Central memory CD8-positive, alpha-beta T cell (primary cell): Measurements from ENCODE around the gene CSNK2A3.

Source experiments
- ATAC-seq: fragments of 150-1000 bp; cut with Tn5 transposase; replicated peaks from 2 replicates; pipeline ENCODE4 v1.10.0; 2022; ENCODE audit warnings: mild to moderate bottlenecking, moderate FRiP score, moderate number of reproducible peaks; ENCODE audit not compliant: poor library complexity, severe bottlenecking; ENCODE audit errors: extremely low read depth
- DNase-seq, 2 donors: peaks; one replicate each; pipeline ENCODE4 v3.0.0; 2021; ENCODE audit warnings: low spot score in 2 of 2
- H3K27ac Mint-ChIP-seq: one replicate; pipeline ENCODE4 v1.8.0; 2022; ENCODE audit warnings: low read depth, mild to moderate bottlenecking, moderate library complexity, mixed read lengths
- H3K27me3 Mint-ChIP-seq: one replicate; pipeline ENCODE4 v1.8.0; 2022; ENCODE audit warnings: mixed read lengths
- H3K36me3 Mint-ChIP-seq: one replicate; pipeline ENCODE4 v1.8.0; 2022; ENCODE audit warnings: mild to moderate bottlenecking, moderate library complexity, mixed read lengths; ENCODE audit not compliant: insufficient read depth
- H3K4me1 Mint-ChIP-seq: one replicate; pipeline ENCODE4 v1.8.0; 2022; ENCODE audit warnings: mixed read lengths
- H3K4me3 Mint-ChIP-seq: one replicate; pipeline ENCODE4 v1.8.0; 2022; ENCODE audit warnings: mild to moderate bottlenecking, moderate library complexity, mixed read lengths
- H3K9me3 Mint-ChIP-seq: one replicate; pipeline ENCODE4 v1.8.0; 2022; ENCODE audit warnings: mixed read lengths

CSNK2A3 gene

DNA sequence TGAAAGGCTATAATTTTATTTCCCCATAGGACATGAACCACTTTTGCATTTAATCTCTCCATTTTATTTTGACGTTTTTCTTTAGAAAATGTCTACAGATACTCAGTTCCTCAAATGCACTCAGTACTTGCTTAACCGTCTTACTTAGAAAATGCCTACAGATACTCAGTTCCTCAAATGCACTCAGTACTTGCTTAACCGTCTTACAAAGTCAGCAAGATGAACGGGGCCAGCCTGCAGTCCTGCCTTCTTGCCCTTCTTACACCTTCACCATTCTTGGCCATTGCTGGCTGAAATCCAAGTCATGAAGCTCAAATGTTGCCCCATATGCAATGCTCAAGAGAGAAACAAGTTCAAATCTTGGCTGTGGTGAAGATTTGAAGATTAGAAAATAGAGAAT, 34.1 kb downstream of the CSNK2A3 start:
- no peaks in the 10 kb centered on the region for H3K4me1 Mint-ChIP-seq
- no peaks in the 10 kb centered on the region for H3K9me3 Mint-ChIP-seq
- peaks cover 11% of the 10 kb centered on the region for H3K27me3 Mint-ChIP-seq
- no peak for DNase-seq
- no peak for ATAC-seq
- no peaks in the 10 kb centered on the region for H3K36me3 Mint-ChIP-seq
- H3K4me3 Mint-ChIP-seq = no peak overlapping the region
- H3K27ac Mint-ChIP-seq = no peak overlapping the region

- no peak for ATAC-seq
- no peaks in the 10 kb centered on the region for H3K4me1 Mint-ChIP-seq
- no peak overlapping the region for H3K27ac Mint-ChIP-seq
These were observed 34.6 kb downstream of the CSNK2A3 start for GRCh38 chr11:11318461-11318860.

DNA sequence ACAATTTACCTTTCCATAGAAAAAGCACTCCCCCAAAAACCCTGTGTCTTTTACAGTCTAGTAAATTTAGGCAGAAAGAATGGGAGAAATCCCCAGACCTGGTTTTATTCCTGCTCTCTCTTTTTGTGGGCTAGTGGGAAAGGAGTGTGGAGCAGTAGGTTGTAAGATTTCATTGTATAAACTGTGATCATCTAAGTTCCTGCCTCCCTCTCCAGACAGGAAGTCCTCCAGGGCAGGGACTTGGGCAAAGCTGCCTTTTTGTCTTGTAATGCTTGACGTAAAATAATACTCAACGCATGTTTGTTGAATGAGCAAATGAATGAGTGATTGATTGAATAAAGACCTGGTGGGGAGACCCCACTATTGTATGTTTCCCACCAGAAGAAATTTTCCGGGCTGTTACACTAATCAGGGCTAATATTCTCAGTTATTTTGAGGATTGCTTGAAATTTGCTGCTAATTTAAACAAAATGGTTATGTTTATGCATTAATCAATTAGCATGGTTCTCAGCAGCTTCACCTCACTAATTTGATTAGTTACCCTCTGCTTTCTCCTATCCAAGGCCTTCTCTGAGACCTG, 36.3 kb downstream of the CSNK2A3 start:
- Mint-ChIP-seq H3K4me1 (no peaks in the 10 kb centered on the region), H3K36me3 (no peaks in the 10 kb centered on the region)

More at GRCh38 chr11:11318461-11318860, 34.6 kb downstream of the CSNK2A3 start:
- H3K4me3 Mint-ChIP-seq = no peak overlapping the region
- H3K27me3 Mint-ChIP-seq = peaks cover 11% of the 10 kb centered on the region
- no peak for DNase-seq
- no peaks in the 10 kb centered on the region for H3K9me3 Mint-ChIP-seq
- H3K36me3 Mint-ChIP-seq = no peaks in the 10 kb centered on the region

DNA sequence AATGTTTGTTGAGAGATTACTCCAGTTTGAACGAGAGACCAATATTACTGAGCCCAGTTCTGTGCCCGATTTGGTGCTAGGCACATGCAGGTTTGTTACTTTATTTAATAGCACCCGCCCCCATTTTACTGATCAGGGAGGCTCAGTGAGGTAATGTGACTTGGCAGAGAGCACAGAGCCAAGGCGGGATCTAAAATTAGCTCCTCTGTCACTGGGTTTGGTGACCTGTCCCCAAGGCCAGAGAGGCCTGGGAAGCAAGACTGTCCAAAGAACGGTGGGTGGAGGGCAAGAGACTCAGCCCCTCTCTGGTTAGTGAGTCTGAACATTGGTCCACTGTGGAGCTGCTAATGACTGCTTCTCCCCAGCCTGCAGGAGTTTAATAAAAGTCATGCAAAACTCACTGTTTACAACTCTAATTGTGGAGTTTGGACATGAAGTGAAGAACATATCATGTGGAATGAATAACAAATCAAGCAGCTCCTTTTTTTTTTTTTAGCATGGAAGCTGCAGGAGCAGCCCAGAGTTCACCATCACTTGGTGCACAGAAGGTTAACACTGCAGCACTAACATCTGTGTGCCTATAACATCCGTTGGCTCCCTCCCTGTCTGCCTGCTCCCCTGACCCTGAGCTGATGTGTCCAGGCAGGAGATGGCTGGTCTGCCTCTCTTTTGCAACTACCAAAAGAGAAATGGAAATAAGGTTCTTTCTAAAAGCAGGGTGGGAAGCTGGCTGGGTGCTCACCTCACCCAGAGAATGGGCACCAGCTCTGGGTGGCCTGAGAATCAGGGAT, 39.0 kb downstream of the CSNK2A3 start:
- no peaks in the 10 kb centered on the region for H3K9me3 Mint-ChIP-seq
- no peak overlapping the region for H3K4me3 Mint-ChIP-seq
- no peaks in the 10 kb centered on the region for H3K4me1 Mint-ChIP-seq
- DNase-seq = no peak
- no peak overlapping the region for H3K27ac Mint-ChIP-seq
- H3K36me3 Mint-ChIP-seq = no peaks in the 10 kb centered on the region
- H3K27me3 Mint-ChIP-seq = no peaks in the 10 kb centered on the region
- no peak for ATAC-seq

More for the DNA sequence above, 36.3 kb downstream of the CSNK2A3 start:
- no peak for ATAC-seq
- no peak for DNase-seq
- Mint-ChIP-seq H3K27me3 (peaks cover 11% of the 10 kb centered on the region), H3K27ac (no peak overlapping the region), H3K9me3 (no peaks in the 10 kb centered on the region), H3K4me3 (no peak overlapping the region)

- DNase-seq (no peak), ATAC-seq (no peak)
- Mint-ChIP-seq H3K4me1 (no peaks in the 10 kb centered on the region), H3K36me3 (no peaks in the 10 kb centered on the region), H3K27ac (no peak overlapping the region), H3K4me3 (no peak overlapping the region), H3K9me3 (no peaks in the 10 kb centered on the region), H3K27me3 (no peaks in the 10 kb centered on the region)
These were observed 39.6 kb downstream of the CSNK2A3 start for GRCh38 chr11:11313426-11313825.

DNA sequence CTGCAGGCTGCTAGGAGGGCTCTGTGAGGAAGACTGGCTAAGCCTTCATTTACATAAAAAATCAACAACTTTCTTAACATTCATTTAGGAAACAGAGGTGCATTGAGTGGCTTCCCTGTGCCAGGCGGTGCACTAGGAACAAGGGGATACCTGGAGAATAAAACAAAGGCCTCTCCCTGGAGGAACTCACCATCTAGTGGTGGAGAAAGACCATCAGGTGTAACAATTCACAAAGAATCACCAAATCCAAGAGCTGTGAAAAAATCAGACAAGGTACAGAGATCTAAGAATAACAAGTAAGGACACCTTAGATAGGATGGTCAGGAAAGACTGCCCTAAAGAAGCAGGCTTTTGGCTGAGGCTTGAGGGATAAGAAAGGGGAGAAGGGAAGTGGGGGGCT, 40.3 kb downstream of the CSNK2A3 start:
- H3K27me3 Mint-ChIP-seq = no peaks in the 10 kb centered on the region
- H3K27ac Mint-ChIP-seq = no peak overlapping the region
- H3K4me1 Mint-ChIP-seq = no peaks in the 10 kb centered on the region
- no peaks in the 10 kb centered on the region for H3K9me3 Mint-ChIP-seq
- ATAC-seq (no peak), DNase-seq (no peak)
- H3K4me3 Mint-ChIP-seq = no peak overlapping the region
- H3K36me3 Mint-ChIP-seq = no peaks in the 10 kb centered on the region

DNA sequence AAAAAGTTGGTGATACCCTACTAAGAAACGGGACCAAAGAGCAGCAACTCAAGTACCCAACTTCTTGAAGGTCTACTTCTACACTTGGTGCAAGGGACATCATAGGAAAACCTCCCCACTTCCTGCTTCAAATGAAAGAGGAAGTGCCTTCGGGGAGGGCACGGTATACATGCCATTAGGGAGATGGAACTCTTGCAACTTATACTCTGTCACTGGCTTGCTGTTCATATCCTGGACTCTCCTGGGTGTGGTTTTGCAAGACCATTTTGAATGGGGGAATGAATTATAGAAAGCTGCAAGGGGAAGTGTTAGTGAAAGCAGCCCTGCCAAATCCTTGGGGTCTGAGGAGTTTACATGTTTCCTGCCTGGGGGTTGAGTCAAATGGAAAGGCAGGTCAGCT, 41.9 kb downstream of the CSNK2A3 start:
- H3K4me1 Mint-ChIP-seq = no peaks in the 10 kb centered on the region
- no peaks in the 10 kb centered on the region for H3K36me3 Mint-ChIP-seq
- H3K9me3 Mint-ChIP-seq = no peaks in the 10 kb centered on the region
- ATAC-seq (no peak), DNase-seq (no peak)
- no peak overlapping the region for H3K27ac Mint-ChIP-seq
- no peak overlapping the region for H3K4me3 Mint-ChIP-seq
- no peaks in the 10 kb centered on the region for H3K27me3 Mint-ChIP-seq

DNA sequence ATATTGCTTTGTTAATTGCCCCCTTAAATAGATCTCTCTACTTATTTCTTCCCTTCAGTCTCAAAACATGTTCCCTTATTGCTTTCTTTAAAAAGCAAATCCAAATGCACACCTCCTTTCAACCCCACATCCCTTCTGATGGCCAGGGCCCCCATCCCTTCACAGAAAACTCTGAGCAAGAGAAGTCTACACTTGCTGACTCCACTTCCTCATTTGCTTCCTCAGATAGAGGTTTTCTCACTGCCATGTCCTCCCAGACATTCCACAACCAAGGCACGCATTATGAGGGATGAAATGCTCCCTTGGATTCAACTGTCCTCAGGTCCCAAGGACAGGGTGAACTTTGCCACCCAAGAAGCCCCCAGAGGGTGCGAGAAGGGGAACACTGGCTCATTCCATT, 43.1 kb downstream of the CSNK2A3 start:
- DNase-seq (no peak), ATAC-seq (no peak)
- Mint-ChIP-seq H3K4me3 (no peak overlapping the region), H3K4me1 (no peaks in the 10 kb centered on the region), H3K9me3 (no peaks in the 10 kb centered on the region), H3K36me3 (no peaks in the 10 kb centered on the region), H3K27ac (no peak overlapping the region), H3K27me3 (no peaks in the 10 kb centered on the region)

- Mint-ChIP-seq H3K36me3 (no peaks in the 10 kb centered on the region), H3K27ac (no peak overlapping the region), H3K27me3 (no peaks in the 10 kb centered on the region), H3K9me3 (no peaks in the 10 kb centered on the region), H3K4me1 (no peaks in the 10 kb centered on the region), H3K4me3 (no peak overlapping the region)
- no peak for ATAC-seq
- no peak for DNase-seq
These were observed 44.8 kb downstream of the CSNK2A3 start for GRCh38 chr11:11308249-11308648.

GRCh38 chr11:11306855-11307254, 46.2 kb downstream of the CSNK2A3 start:
- no peak overlapping the region for H3K27ac Mint-ChIP-seq
- no peaks in the 10 kb centered on the region for H3K36me3 Mint-ChIP-seq
- no peaks in the 10 kb centered on the region for H3K9me3 Mint-ChIP-seq
- peaks cover 4% of the 10 kb centered on the region for H3K27me3 Mint-ChIP-seq
- H3K4me1 Mint-ChIP-seq = no peaks in the 10 kb centered on the region
- H3K4me3 Mint-ChIP-seq = no peak overlapping the region
- DNase-seq (no peak), ATAC-seq (no peak)

DNA sequence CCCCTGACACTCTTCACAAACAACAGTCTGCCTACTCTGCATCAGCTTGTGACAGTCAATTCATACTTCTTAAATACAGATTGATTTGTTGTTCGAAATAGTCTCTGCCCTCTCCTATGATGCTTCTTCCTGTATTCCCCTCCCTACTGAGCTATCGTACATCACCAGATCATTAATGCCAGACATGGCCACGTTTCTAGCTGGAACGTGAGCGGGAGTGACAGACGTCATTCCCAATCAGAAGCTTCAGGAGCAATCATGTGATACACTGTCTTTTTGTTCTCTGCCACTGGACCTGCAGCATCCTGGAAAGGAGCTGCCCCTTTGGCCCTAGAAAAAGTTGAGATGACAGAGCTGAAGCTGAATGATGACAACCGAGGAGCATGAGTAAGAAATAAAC, 48.5 kb downstream of the CSNK2A3 start:
- no peaks in the 10 kb centered on the region for H3K4me1 Mint-ChIP-seq
- H3K27ac Mint-ChIP-seq = no peak overlapping the region
- no peaks in the 10 kb centered on the region for H3K36me3 Mint-ChIP-seq
- H3K9me3 Mint-ChIP-seq = no peaks in the 10 kb centered on the region
- no peak overlapping the region for H3K4me3 Mint-ChIP-seq
- no peak for ATAC-seq
- DNase-seq = no peak
- peaks cover 26% of the 10 kb centered on the region for H3K27me3 Mint-ChIP-seq

- Mint-ChIP-seq H3K36me3 (no peaks in the 10 kb centered on the region), H3K27me3 (peaks cover 33% of the 10 kb centered on the region), H3K27ac (no peak overlapping the region), H3K9me3 (no peaks in the 10 kb centered on the region), H3K4me1 (no peaks in the 10 kb centered on the region), H3K4me3 (no peak overlapping the region)
- DNase-seq = no peak
- no peak for ATAC-seq
These were observed 50.5 kb downstream of the CSNK2A3 start for GRCh38 chr11:11302565-11302964.
